ENCODE data around the gene HOXB13.

The HOXB13 gene

GRCh38 chr17:48690655-48691054, 37.9 kb downstream of the HOXB13 start:
- H3K79me2 ChIP-seq (ENCODE audit: low read length) = no peaks in the 10 kb centered on the region
- H2AFZ ChIP-seq (ENCODE audit: low read depth, low read length) = no peak overlapping the region
- H3K4me2 ChIP-seq (ENCODE audit: low read length) = no peak overlapping the region
- peaks cover 6% of the 10 kb centered on the region; the same call in 1 of the 2 replicates for H3K27me3 ChIP-seq (ENCODE audit: low read depth, low read length)
- H4K20me1 ChIP-seq (ENCODE audit: insufficient read depth, low read length) = no peaks in the 10 kb centered on the region
- H3K9ac ChIP-seq (ENCODE audit: low read length) = no peak overlapping the region
- no peaks in the 10 kb centered on the region for H3K36me3 ChIP-seq (replicated peaks; ENCODE audit: low read depth, low read length)
- no peak overlapping the region for H3K27ac ChIP-seq (ENCODE audit: low read length)
- no peak overlapping the region for H3K4me3 ChIP-seq (ENCODE audit: low read length)
- TF ChIP-seq EZH2phosphoT487 (IDR thresholded peaks at IDR 0.05; ENCODE audit: low read depth) (no peak), CTCF (IDR thresholded peaks at IDR 0.05; ENCODE audit: low read depth, low read length) (no peak)
- 0 out of 2 replicates have a peak, but pooled peaks cover 4% of the 10 kb centered on the region for H3K9me3 ChIP-seq (ENCODE audit: insufficient read depth, low read length)
- no peaks in the 10 kb centered on the region for H3K4me1 ChIP-seq (ENCODE audit: low read length)

- Histone ChIP-seq H4K20me1 (ENCODE audit: insufficient read depth, low read length) (no peaks in the 10 kb centered on the region), H3K27ac (ENCODE audit: low read length) (no peak overlapping the region), H3K27me3 (ENCODE audit: low read depth, low read length) (peaks cover 30% of the 10 kb centered on the region), H3K4me2 (ENCODE audit: low read length) (no peak overlapping the region), H3K4me3 (ENCODE audit: low read length) (no peak overlapping the region), H3K4me1 (ENCODE audit: low read length) (peaks cover 5% of the 10 kb centered on the region), H3K9ac (ENCODE audit: low read length) (no peak overlapping the region), H2AFZ (ENCODE audit: low read depth, low read length) (no peak overlapping the region), H3K36me3 (replicated peaks; ENCODE audit: low read depth, low read length) (no peaks in the 10 kb centered on the region), H3K79me2 (ENCODE audit: low read length) (no peaks in the 10 kb centered on the region), H3K9me3 (ENCODE audit: insufficient read depth, low read length) (no peaks in the 10 kb centered on the region)
- TF ChIP-seq EZH2phosphoT487 (IDR thresholded peaks at IDR 0.05; ENCODE audit: low read depth) = no peak
- no peak for TF ChIP-seq CTCF (IDR thresholded peaks at IDR 0.05; ENCODE audit: low read depth, low read length)
These were observed 46.9 kb downstream of the HOXB13 start for GRCh38 chr17:48681609-48682008.

GRCh38 chr17:48679385-48680096, 49.0 kb downstream of the HOXB13 start:
- no peak overlapping the region for H3K9ac ChIP-seq (ENCODE audit: low read length)
- peaks cover 40% of the 10 kb centered on the region for H3K27me3 ChIP-seq (ENCODE audit: low read depth, low read length)
- no peak for TF ChIP-seq CTCF (IDR thresholded peaks at IDR 0.05; ENCODE audit: low read depth, low read length)
- no peak for TF ChIP-seq EZH2phosphoT487 (IDR thresholded peaks at IDR 0.05; ENCODE audit: low read depth)
- H3K4me2 ChIP-seq (ENCODE audit: low read length) = no peak overlapping the region
- H4K20me1 ChIP-seq (ENCODE audit: insufficient read depth, low read length) = no peaks in the 10 kb centered on the region
- no peaks in the 10 kb centered on the region for H3K9me3 ChIP-seq (ENCODE audit: insufficient read depth, low read length)
- peaks cover 5% of the 10 kb centered on the region for H3K4me1 ChIP-seq (ENCODE audit: low read length)
- H3K79me2 ChIP-seq (ENCODE audit: low read length) = no peaks in the 10 kb centered on the region
- H3K27ac ChIP-seq (ENCODE audit: low read length) = no peak overlapping the region
- H3K36me3 ChIP-seq (replicated peaks; ENCODE audit: low read depth, low read length) = no peaks in the 10 kb centered on the region
- H2AFZ ChIP-seq (ENCODE audit: low read depth, low read length) = no peak overlapping the region
- no peak overlapping the region for H3K4me3 ChIP-seq (ENCODE audit: low read length)

GRCh38 chr17:48678141-48678971, 50.2 kb downstream of the HOXB13 start:
- peak overlapping the region; percentile 76 for H2AFZ ChIP-seq (ENCODE audit: low read depth, low read length)

More at GRCh38 chr17:48678141-48678971, 50.2 kb downstream of the HOXB13 start:
- no peaks in the 10 kb centered on the region for H3K9me3 ChIP-seq (ENCODE audit: insufficient read depth, low read length)
- TF ChIP-seq CTCF (IDR thresholded peaks at IDR 0.05; ENCODE audit: low read depth, low read length) (peak; percentile 93), EZH2phosphoT487 (IDR thresholded peaks at IDR 0.05; ENCODE audit: low read depth) (no peak)
- H3K27me3 ChIP-seq (ENCODE audit: low read depth, low read length) = peaks cover 44% of the 10 kb centered on the region
- peak overlapping the region; percentile 93 for H3K4me2 ChIP-seq (ENCODE audit: low read length)
- no peaks in the 10 kb centered on the region for H3K36me3 ChIP-seq (replicated peaks; ENCODE audit: low read depth, low read length)
- H3K79me2 ChIP-seq (ENCODE audit: low read length) = no peaks in the 10 kb centered on the region
- peak overlapping the region; percentile 73 for H3K4me3 ChIP-seq (ENCODE audit: low read length)
- no peak overlapping the region for H3K27ac ChIP-seq (ENCODE audit: low read length)
- no peaks in the 10 kb centered on the region for H4K20me1 ChIP-seq (ENCODE audit: insufficient read depth, low read length)
- H3K4me1 ChIP-seq (ENCODE audit: low read length) = peaks cover 5% of the 10 kb centered on the region
- H3K9ac ChIP-seq (ENCODE audit: low read length) = no peak overlapping the region

All from OCI-LY3 (cell line).